Body of pancreas (tissue), 4 donors: ENCODE results near the gene EFCAB14.

ENCODE experiments used
- CTCF ChIP-seq, 7 experiments: fragments of 450-650 bp in 4 of 7; fragments of 200-600 bp in 3 of 7; sonication (generic) in 3 of 7; IDR thresholded peaks; one replicate each; pipeline ENCODE4 v1.5.1; 2016 to 2019; ENCODE audit warnings: antibody characterized with exemption in 7 of 7
- POLR2A ChIP-seq, 3 donors: fragments of 450-650 bp; IDR thresholded peaks; one replicate each; pipeline ENCODE4 v1.6.1; 2016; ENCODE audit warnings: antibody characterized with exemption in 3 of 3, mild to moderate bottlenecking in 2 of 3

- TF ChIP-seq CTCF (IDR thresholded peaks at IDR 0.05) = no peak
- no peak for TF ChIP-seq POLR2A (IDR thresholded peaks at IDR 0.05)
These were observed 88.2 kb downstream of the EFCAB14 start for GRCh38 chr1:46630719-46631118.
